GM21717 (cell line): ENCODE measurements around the gene RPL26.

Source experiments
- ATAC-seq: cut with Tn5 transposase; IDR thresholded peaks from one replicate; pipeline ENCODE4 v1.9.1; 2021; ENCODE audit warnings: mild to moderate bottlenecking, moderate library complexity; ENCODE audit not compliant: unreplicated experiment

Gene RPL26

GRCh38 chr17:8383143-8383822 lies at the start of gene RPL26:
RPL26 (minus strand) TSS chr17:8383193; CDS start chr17:8382310, 883 bp downstream.
- peak; percentile 81 for ATAC-seq

DNA sequence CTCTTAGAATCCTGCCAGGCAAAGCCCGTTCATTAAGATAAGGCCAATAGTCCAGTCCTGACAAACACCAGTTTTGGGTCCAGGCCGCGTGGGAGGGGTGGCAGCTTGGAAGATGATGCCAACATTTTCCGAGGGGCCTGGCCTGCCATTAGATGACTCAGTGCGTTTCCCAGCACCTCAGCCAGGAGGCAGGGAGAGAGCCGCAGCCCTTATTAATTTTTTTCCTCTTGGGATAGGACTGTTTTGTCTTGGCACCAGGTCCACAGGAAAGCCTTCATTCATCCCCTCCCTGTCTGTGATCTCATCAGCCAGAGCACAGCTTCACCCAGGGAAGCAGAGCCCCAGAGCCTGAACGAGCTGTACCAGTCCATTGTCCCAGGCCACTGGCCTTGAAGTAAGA lies 48.0 kb upstream of the RPL26 start:
- no peak for ATAC-seq

DNA sequence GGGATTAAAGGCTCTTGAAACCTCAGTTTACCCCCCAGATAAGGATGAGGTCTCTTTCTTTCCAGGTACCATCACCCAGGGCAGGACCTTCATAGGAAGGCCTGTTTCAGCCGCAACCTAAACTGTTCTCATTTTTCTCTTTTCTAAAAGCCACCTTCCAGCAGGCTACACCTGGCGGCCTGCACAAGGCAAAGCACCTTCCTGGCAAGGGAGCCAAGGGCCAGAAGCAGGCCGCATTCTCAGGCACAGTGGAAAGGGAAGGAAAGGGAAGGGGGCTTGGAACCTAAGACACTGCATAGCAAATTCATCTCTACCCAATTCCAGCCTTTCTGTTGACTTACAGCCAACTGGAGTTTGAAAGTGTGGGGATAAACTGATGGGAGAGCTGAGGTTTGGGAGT lies 43.8 kb upstream of the RPL26 start:
- no peak for ATAC-seq

GRCh38 chr17:8426094-8426720 lies 43.2 kb upstream of the RPL26 start:
- no peak for ATAC-seq

GRCh38 chr17:8421571-8421970 lies 38.6 kb upstream of the RPL26 start:
- ATAC-seq: no peak

- no peak for ATAC-seq
Observed at GRCh38 chr17:8420041-8420934, 37.3 kb upstream of the RPL26 start.

- ATAC-seq: no peak
Observed at GRCh38 chr17:8419305-8419704, 36.3 kb upstream of the RPL26 start.

DNA sequence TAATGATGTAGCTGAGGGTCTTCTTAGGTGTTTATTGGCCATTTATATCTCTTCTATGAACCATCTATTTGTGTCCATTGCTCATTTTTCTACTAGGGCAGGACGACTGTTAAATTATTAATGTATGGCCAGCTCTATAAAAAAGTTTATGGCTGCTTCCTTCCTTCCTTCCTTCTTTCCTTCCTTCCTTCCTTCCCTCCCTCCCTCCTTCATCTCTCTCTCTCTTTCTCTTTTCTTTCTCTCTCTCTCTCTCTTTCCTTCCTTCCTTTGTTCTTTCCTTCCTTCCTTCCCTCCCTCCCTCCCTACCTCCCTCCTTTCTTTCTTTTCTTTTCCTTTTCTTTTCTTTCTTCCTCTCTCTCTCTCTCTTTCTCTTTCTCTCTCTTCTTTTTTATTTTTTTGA lies 35.5 kb upstream of the RPL26 start:
- no peak for ATAC-seq

- ATAC-seq: no peak
Observed at GRCh38 chr17:8417806-8418205, 34.8 kb upstream of the RPL26 start.

GRCh38 chr17:8413938-8414337 lies 30.9 kb upstream of the RPL26 start:
- no peak for ATAC-seq

GRCh38 chr17:8413328-8413727 lies 30.3 kb upstream of the RPL26 start:
- ATAC-seq: no peak

DNA sequence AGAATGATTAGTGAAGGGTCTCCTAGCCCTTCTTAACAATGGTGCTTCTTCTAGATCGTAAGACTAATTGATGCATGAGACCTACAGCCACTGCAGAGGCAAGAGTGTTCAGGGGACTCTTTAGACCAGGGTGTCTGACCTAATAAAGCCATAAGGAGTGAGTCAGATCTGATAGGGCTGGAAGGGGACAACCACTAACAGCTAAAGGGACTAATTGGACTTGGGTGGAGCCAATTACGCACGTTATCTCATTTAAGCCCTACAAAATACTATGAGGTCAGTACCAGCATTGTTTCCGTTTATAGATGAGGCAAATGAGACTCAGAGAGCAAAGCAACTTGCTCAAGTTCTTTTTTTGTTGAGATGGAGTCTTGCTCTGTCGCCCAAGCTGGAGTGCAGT lies 29.1 kb upstream of the RPL26 start:
- no peak for ATAC-seq

DNA sequence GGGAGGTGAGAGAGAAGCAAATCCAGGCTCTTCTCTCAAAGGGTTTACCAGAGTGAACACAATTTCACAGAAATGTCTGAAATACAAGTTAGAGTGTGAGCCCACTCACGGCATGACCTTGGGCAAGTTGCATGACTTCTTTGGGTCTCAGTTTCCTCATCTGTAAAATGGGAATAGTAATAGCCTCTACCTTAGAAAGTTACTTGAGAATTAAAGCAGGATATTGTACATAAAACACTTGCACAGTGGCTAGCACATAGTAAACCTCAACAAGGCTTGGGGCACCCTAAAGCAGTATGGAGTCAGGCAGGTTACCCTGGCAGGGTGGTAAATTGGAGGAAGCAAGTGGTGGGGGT lies 27.9 kb upstream of the RPL26 start:
- no peak for ATAC-seq

GRCh38 chr17:8409966-8410882 lies 27.2 kb upstream of the RPL26 start:
- no peak for ATAC-seq

DNA sequence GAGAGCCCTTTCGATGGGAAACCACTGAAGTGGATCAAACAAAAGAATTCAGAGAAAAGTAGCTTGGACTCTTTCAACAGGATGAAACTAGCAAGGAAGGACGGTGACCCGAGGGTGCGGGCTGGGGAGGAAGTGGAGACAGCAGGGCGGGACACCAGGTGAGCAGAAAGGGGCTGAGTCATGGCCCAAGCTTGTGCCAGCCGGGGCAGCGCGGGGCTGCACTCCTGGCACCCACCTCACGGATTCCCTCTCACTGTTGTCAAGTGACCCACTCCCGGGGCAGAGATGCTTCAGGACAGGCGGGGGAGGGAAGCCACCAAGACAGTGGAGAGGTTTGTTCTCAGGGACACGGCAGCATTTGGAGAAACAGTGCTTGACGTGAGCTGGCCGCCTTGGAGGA lies 25.4 kb upstream of the RPL26 start:
- no peak for ATAC-seq

DNA sequence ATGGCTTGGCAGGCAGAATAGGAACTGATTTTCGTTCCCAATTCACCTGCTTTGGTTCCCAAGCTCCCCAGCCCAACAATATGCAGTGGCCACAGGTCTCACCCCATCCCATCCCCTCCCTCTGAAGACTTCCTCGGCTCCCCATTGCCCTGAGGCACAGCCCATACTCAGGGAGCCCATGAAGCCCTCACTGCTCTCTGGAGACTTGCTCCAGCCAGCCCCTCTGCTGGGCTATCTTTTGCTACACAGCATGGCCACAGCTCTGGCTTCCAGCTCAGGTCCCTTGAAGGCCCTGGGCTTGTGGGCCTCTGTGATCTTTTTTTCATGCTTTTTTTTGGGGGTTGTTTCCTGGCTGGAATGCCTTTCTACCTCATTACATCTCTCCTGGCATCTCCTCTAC lies 23.2 kb upstream of the RPL26 start:
- no peak for ATAC-seq

GRCh38 chr17:8405499-8406016 lies 22.6 kb upstream of the RPL26 start:
- no peak for ATAC-seq

GRCh38 chr17:8402921-8403536 lies 20.0 kb upstream of the RPL26 start:
- no peak for ATAC-seq

DNA sequence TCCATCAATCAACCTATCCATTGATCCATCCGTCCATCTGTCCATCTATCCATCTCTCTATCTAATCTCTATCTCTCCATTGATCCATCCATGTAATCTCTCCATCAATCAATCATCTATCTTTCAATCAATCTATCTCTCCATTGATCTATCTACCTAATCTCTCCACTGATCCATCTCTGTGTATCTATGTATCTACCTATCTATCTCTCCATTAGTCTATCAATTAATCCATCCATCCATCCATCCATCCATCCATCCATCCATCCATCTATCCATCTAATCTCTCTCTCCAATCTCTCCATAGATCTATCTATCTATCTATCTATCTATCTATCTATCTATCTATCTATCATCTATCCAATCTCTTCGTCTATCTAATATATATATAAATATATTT lies 18.1 kb upstream of the RPL26 start:
- no peak for ATAC-seq

DNA sequence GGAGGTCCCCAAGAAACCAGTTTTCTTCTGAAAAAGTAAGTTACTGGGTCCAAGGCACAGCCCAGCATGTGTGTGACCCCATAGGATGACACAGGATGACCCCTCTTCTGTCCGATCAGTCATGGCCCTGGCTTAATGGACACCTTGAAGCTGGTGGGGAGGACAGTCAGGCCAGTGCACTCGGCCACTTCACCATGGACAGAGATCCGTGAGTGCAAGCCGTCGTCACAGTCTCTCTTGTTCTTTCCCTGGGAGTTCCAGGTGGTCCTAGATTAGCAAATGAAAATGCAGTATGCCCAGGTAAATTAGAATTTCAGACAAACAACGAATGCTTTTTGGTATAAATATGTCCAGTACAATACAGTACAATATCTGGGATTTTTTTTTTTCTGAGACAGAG lies 16.0 kb upstream of the RPL26 start:
- ATAC-seq: no peak
